ENCODE data around the gene MYT1.
"Not testable (repeated sequence)": the region's sequence is repeated elsewhere in the genome, so short reads cannot be mapped to it uniquely, and the experiment has no call there.

The MYT1 gene

GRCh38 chr20:64220891-64221527 lies 56.8 kb downstream of the MYT1 start:
- peak; percentile 58 for DNase-seq

- DNase-seq = no peak
These were observed 58.1 kb downstream of the MYT1 start for GRCh38 chr20:64222291-64222735.

DNA sequence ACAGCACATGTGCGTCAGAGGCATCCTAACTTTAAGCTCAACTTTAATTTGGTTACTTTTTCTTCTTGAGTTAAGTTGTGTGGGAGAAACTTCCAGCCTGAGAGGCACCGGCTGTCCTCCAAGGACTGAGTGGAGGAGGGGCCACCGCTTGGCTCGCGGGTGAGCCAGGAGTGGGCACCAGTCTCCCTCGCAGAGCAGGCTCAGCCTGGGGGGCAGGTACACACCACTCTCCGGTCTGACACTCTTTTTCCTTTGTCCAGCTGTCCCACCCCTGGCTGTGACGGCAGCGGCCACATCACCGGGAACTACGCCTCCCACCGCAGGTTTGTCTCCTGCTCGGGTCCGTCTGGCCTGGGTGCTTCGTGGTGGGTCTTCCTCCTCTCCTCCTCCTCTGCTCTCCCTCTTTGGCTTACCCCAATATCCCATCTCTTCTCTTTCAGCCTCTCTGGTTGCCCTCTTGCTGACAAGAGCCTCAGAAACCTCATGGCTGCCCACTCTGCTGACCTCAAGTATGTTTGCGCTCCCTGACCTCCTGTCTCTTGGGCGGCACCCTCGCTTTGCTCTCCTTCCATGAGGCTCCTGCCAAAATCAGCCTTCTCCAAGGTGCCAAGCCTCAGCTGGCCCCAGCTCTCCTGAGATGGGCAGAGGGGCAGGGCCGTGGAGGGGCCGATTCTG lies 58.7 kb downstream of the MYT1 start:
- no peak for DNase-seq

- no peak for DNase-seq
These were observed 59.3 kb downstream of the MYT1 start for GRCh38 chr20:64223526-64224067.

- DNase-seq = no peak
These were observed 60.3 kb downstream of the MYT1 start for GRCh38 chr20:64224351-64225170.

GRCh38 chr20:64225171-64225595 lies 60.9 kb downstream of the MYT1 start:
- DNase-seq = no peak

GRCh38 chr20:64225828-64226598 lies 61.8 kb downstream of the MYT1 start:
- DNase-seq = no peak

GRCh38 chr20:64226686-64227580 lies 62.7 kb downstream of the MYT1 start:
- DNase-seq = no peak

DNA sequence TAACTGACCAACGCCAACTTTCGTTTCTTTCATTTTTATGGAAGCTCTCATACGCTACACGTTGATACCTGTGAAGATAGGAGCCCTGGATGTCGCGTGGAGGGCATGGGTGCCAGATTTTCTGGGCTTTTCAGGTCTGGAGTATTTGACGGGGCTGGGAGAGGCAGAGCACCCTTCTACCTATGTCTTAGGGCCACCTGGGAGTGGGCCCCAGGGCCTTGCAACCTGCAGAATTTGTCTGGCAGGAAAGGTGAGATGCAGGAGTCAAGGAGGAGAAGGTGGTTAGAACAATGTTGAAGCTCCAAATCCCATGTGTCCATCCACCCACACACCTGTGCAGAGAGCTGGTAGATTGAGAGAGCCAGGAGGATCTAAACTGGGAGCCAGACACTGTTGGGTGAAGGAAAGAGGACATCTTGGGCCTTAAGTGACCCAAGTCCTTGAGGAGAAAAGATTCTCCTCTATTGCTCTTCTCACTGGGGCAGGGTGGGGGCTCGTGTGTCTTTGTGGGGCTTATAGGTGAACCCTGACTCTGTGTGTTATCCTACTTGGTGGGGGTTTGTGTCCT lies 63.9 kb downstream of the MYT1 start:
- no peak for DNase-seq

- DNase-seq = no peak
These were observed 64.7 kb downstream of the MYT1 start for GRCh38 chr20:64228751-64229506.

GRCh38 chr20:64229507-64230061 lies 65.3 kb downstream of the MYT1 start:
- DNase-seq = no peak

GRCh38 chr20:64230461-64231145 lies 66.4 kb downstream of the MYT1 start:
- no peak for DNase-seq

GRCh38 chr20:64231621-64232550 lies 67.6 kb downstream of the MYT1 start:
- no peak for DNase-seq

GRCh38 chr20:64232794-64233193 lies 68.5 kb downstream of the MYT1 start:
- DNase-seq = peak; percentile 29

DNA sequence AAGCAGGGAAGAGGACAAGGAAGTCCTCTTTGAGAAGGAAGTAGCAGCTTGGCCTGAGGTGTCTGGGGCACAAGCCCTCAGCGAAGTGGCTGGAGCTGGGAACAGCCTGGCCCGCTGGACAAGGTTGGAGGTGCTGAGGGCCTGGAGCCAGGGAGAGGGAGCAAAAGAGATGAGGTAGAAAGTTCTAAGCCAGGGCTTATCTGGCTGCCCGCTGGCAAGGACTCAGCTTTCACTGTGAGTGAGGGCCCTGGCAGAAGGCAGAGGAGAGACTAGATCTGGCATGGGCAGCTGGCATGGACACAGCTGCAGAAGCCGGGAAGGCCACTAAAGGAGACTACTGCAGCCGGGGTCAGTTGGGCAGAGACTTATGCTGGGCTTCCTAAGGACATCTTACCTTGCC lies 69.5 kb downstream of the MYT1 start:
- DNase-seq = no peak

- DNase-seq = no peak
These were observed 70.1 kb downstream of the MYT1 start for GRCh38 chr20:64234291-64234791.

DNA sequence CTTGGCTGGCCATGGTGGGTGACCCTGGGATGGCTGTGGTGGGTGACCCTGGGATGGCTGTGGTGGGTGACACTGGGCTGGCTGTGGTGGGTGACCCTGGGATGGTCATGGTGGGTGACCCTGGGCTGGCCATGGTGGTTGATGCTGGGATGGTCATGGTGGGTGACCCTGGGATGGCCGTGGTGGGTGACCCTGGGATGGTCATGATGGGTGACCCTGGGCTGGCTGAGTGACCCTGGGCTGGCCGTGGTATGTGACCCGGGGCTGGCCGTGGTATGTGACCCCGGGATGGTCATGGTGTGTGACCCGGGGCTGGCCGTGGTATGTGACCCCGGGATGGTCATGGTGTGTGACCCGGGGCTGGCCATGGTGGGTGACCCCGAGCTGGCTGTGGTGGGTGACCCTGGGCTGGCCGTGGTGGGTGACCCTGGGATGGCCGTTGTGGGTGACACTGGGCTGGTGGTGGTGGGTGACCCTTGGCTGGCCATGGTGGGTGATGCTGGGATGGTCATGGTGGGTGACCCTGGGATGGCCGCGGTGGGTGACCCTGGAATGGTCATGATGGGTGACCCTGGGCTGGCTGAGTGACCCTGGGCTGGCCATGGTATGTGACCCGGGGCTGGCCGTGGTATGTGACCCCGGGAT lies 70.8 kb downstream of the MYT1 start:
- DNase-seq = not testable (repeated sequence)

Measured in hematopoietic multipotent progenitor cell treated with erythropoietin and hydrocortisone succinate and interleukin-3 and kit ligand, for 6 days (in vitro differentiated cells).